DOHH2 (cell line): ENCODE data around the gene MAN1C1.

ENCODE experiments used
- EZH2phosphoT487 ChIP-seq: fragments of 200-600 bp; sonication (generic); IDR thresholded peaks from 2 replicates; pipeline ENCODE4 v1.6.1; 2017; ENCODE audit warnings: borderline replicate concordance, mild to moderate bottlenecking, antibody characterized with exemption, low read length, moderate library complexity, mixed read lengths
- TF ChIP-seq, protein P1 (sequence below): fragments of 200-600 bp; sonication (generic); IDR thresholded peaks from one replicate; pipeline ENCODE4 v1.5.1; 2014; ENCODE audit warnings: antibody characterized with exemption, mild to moderate bottlenecking, low read depth, low read length; ENCODE audit not compliant: poor library complexity, severe bottlenecking

DNA sequence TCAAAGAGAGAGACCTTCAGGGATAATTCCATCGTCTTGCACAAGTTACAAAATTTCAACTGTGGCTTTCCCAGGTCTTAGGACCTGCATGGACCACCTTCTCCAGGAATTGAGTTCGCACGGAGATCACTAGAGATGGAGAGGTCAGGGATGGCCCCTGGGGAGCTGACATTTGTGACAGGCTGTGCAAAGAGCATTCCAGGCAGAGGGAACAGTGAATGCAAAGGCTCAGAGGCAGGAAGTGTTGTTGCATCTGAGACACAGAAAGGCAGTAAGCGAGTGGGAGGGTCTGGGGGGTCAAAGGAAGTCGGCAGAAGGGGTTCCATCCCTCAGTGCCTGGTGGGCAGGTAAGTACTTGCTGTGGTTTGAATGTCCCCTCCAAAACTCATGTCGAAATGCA is 173.9 kb downstream of the MAN1C1 start:
- TF ChIP-seq, protein P1, sequence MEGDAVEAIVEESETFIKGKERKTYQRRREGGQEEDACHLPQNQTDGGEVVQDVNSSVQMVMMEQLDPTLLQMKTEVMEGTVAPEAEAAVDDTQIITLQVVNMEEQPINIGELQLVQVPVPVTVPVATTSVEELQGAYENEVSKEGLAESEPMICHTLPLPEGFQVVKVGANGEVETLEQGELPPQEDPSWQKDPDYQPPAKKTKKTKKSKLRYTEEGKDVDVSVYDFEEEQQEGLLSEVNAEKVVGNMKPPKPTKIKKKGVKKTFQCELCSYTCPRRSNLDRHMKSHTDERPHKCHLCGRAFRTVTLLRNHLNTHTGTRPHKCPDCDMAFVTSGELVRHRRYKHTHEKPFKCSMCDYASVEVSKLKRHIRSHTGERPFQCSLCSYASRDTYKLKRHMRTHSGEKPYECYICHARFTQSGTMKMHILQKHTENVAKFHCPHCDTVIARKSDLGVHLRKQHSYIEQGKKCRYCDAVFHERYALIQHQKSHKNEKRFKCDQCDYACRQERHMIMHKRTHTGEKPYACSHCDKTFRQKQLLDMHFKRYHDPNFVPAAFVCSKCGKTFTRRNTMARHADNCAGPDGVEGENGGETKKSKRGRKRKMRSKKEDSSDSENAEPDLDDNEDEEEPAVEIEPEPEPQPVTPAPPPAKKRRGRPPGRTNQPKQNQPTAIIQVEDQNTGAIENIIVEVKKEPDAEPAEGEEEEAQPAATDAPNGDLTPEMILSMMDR = no peak
- no peak for TF ChIP-seq EZH2phosphoT487
